H1 (cell line): Measurements from ENCODE around the gene HTN1. TPM values are rescaled to one million over a fixed set of nuclear protein-coding genes. Genes with fewer than 3 reads are reported as not detected.

ENCODE experiments used
- EZH2 ChIP-seq: fragments of 200-600 bp; sonication (generic); IDR thresholded peaks from 2 replicates; pipeline ENCODE4 v1.7.1; 2012; ENCODE audit warnings: low read depth, mild to moderate bottlenecking, moderate library complexity, low read length, inconsistent platforms; ENCODE audit not compliant: severe bottlenecking
- RBBP5 ChIP-seq: IDR thresholded peaks from 2 replicates; pipeline ENCODE4 v1.7.1; 2012; ENCODE audit warnings: low read depth, mild to moderate bottlenecking, inconsistent platforms, low read length, moderate library complexity, borderline replicate concordance
- SIX5 ChIP-seq: IDR thresholded peaks from 2 replicates; pipeline ENCODE4 v1.6.1; 2011; ENCODE audit warnings: mild to moderate bottlenecking, low read depth, low read length
- polyA plus RNA-seq, 7 experiments: library from polyadenylated mRNA; depleted of rRNA in 3 of 7; stranded (reverse) in 5 of 7; unstranded in 2 of 7; fragments of >200 nt in 5 of 7; fragments of 200-250 nt in 2 of 7; gene quantifications; 1 replicate in 5 of 7; 2 replicates in 1 of 7; 4 replicates in 1 of 7; pipeline versions ENCODE4 v1.2.1 to v1.2.3, GENCODE V29; 2011 to 2013; ENCODE audit warnings: missing spikeins in 2 of 7, mixed read lengths in 2 of 7
- total RNA-seq: library from RNA; stranded (reverse); fragmentation: NEBNext Ultra II Directional; extraction: Animal tissue kit (Norgen Biotek cat#: 25700); gene quantifications from 2 replicates; pipeline ENCODE4 v1.2.1, GENCODE V29; 2021

HTN1 gene
- total and polyA plus RNA-seq, 2 of the 8 experiments (the other 6 are each of a cell fraction or from before 2014, with no cell fraction given) = not detected

GRCh38 chr4:70002507-70002906 lies 47.7 kb upstream of the HTN1 start (continued):
- TF ChIP-seq SIX5 (no peak), EZH2 (no peak), RBBP5 (no peak)
